GM18498 (cell line): ENCODE data around the gene CAMKK1.
A peak's percentile ranks its signal among the peaks of the same experiment; 100 is the strongest.

Experiments
- ATAC-seq: cut with Tn5 transposase; IDR thresholded peaks from one replicate; pipeline ENCODE4 v1.9.1; 2021; ENCODE audit warnings: mild to moderate bottlenecking, moderate library complexity; ENCODE audit not compliant: unreplicated experiment

The CAMKK1 gene

GRCh38 chr17:3893003-3893719, at the start of gene CAMKK1:
Gene CAMKK1 (minus strand): TSS chr17:3893053. CDS start chr17:3885687, 7,366 bp downstream.
- ATAC-seq: peak; percentile 90

- no peak for ATAC-seq
Measured at GRCh38 chr17:3940965-3941698, 48.3 kb upstream of the CAMKK1 start.

GRCh38 chr17:3937359-3937758, 44.5 kb upstream of the CAMKK1 start:
- ATAC-seq: no peak

GRCh38 chr17:3935825-3936355, 43.0 kb upstream of the CAMKK1 start:
- ATAC-seq: no peak

- no peak for ATAC-seq
Measured at GRCh38 chr17:3935140-3935542, 42.3 kb upstream of the CAMKK1 start.

GRCh38 chr17:3929764-3930163, 36.9 kb upstream of the CAMKK1 start:
- ATAC-seq: no peak

- ATAC-seq: no peak
Measured at GRCh38 chr17:3929181-3929580, 36.3 kb upstream of the CAMKK1 start.

GRCh38 chr17:3928406-3928805, 35.6 kb upstream of the CAMKK1 start:
- no peak for ATAC-seq

- ATAC-seq: no peak
Measured at GRCh38 chr17:3927628-3928340, 34.9 kb upstream of the CAMKK1 start.

- ATAC-seq: no peak
Measured at GRCh38 chr17:3926860-3927627, 34.2 kb upstream of the CAMKK1 start.

- no peak for ATAC-seq
Measured at GRCh38 chr17:3925684-3926485, 33.0 kb upstream of the CAMKK1 start.

- no peak for ATAC-seq
Measured at GRCh38 chr17:3924512-3925350, 31.9 kb upstream of the CAMKK1 start.

- ATAC-seq: no peak
Measured at GRCh38 chr17:3923466-3924190, 30.8 kb upstream of the CAMKK1 start.

GRCh38 chr17:3922765-3923164, 29.9 kb upstream of the CAMKK1 start:
- no peak for ATAC-seq

- ATAC-seq: no peak
Measured at GRCh38 chr17:3921502-3922319, 28.9 kb upstream of the CAMKK1 start.

- no peak for ATAC-seq
Measured at GRCh38 chr17:3921006-3921405, 28.2 kb upstream of the CAMKK1 start.

- no peak for ATAC-seq
Measured at GRCh38 chr17:3919123-3919624, 26.3 kb upstream of the CAMKK1 start.
